HG02938 (cell line): ENCODE results near the gene FSHR.

Experiments used
- ATAC-seq: cut with Tn5 transposase; IDR thresholded peaks from one replicate; pipeline ENCODE4 v1.9.1; 2021; ENCODE audit warnings: mild to moderate bottlenecking, moderate library complexity; ENCODE audit not compliant: unreplicated experiment

FSHR gene

GRCh38 chr2:49111456-49111855 lies 42.9 kb downstream of the FSHR start:
- ATAC-seq = no peak

DNA sequence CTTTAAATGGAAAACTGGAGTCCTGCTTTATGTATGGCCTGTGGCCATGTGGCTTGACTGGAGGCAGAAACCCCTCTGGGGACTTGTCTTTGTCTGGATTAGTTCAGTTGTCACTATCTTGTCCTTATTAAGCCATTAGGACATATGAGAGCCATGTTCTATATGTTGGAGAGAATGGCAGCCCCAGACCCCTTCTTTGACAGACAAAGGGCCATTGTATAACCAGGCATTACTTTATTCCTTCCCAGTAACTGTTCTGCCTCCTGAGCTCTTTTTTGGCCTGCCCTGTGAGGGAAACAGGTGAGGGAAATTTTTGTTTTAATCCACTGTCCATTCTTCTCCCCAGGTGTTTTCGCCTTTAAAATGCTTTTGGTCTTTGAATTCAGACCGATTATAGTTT lies 43.3 kb downstream of the FSHR start:
- no peak for ATAC-seq

DNA sequence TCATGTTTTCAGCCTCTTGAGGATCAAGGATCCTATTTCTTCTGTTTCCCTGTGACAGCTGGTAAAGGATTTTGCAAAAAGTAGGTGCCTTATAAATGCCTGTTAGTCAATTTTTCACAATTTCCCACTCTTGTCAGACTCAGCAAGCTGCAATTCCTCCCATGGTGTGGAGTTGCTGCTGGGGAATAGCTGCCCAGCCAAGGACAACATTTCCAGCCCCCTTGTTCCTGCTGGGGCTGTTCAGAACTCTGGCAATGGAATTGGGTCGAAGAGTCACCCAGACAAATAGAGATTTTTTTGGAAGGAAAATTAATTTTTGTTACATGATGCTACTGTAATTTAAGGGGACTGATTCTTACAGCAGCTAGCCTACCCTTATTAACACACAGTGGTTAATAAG lies 43.7 kb downstream of the FSHR start:
- ATAC-seq = no peak

DNA sequence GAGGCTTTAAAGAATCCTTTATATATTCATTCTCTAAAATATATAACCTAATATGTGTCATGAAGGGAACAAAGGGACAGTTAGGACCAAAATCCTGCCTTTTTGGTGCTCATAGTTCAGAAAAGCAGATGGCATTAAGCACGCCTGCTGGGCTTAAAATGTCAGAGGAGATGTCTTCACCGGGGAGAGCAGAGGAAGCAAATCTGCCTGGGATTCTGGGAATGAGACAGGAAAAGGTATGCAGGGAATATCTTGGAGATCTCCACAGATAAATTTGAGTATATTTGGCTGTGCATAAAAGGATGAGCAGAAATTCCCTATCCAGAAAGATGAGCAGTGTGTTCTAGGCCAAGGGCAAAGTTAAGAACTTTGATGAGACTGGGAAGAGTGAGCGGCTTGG lies 45.5 kb downstream of the FSHR start:
- no peak for ATAC-seq

- no peak for ATAC-seq
Measured at GRCh38 chr2:49108436-49108835, 45.9 kb downstream of the FSHR start.

- ATAC-seq = no peak
Measured at GRCh38 chr2:49105506-49105905, 48.8 kb downstream of the FSHR start.

GRCh38 chr2:49102146-49102545 lies 52.2 kb downstream of the FSHR start:
- no peak for ATAC-seq

- no peak for ATAC-seq
Measured at GRCh38 chr2:49080681-49081080, 73.6 kb downstream of the FSHR start.

- ATAC-seq = no peak
Measured at GRCh38 chr2:49070716-49071115, 83.6 kb downstream of the FSHR start.

- ATAC-seq = no peak
Measured at GRCh38 chr2:49069829-49070228, 84.5 kb downstream of the FSHR start.

DNA sequence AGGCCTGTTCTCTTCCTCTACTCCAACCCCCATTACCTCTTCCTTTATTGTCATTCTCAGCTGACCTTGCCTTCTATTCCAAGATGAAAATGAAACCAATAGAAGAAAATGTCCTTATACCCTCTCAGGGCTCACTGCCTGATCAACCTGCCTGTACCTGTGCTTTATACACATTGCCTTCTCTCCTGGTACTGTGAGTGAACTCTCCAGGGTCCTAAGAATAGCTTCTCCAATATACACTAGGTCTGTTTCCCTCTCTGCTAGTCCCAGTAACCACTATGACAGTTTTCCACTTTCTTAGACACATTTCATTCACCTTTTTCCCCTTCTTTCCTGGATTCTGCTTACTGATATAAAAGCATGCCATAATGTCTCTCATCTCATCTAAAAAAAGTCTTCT lies 85.7 kb downstream of the FSHR start:
- no peak for ATAC-seq

DNA sequence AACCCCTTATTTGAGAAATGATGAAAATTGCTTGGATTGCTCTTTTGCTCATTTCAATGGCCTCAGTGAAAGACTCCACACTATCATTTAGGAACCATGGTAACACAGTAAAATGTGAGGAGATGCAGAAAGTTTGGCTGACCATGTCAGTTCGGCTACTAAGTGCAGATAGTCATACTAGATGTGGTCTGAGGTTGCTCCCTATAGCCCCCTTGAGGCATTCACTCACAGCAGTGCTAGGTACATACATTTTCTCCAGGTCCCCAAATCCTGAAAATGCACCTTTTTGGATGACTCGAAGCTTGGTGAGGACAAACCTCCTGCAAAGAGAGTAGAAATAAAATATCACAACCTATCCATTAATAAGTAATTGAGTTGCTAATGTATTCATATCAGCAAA lies 86.3 kb downstream of the FSHR start:
- ATAC-seq = no peak

GRCh38 chr2:49053156-49053555 lies 101.2 kb downstream of the FSHR start:
- no peak for ATAC-seq

DNA sequence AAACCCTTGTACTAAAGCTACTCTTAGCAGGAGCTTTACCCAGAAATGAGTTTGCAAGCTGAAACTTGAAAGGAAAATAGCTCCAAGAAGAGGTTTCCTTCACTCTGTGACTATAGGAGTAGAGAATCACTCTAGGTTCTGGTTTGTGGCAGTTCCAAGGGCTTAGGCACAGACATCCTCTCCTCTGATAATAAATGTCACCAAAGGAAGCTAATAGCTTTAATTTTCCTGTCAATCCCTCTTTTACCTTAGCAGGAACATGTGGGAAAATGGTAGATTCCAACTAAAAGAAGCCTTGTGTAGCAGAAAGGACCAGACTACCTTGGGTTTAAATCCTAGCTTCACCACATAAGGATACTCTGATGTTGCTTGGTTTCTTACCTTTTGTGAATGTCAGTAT lies 104.0 kb downstream of the FSHR start:
- ATAC-seq = no peak

DNA sequence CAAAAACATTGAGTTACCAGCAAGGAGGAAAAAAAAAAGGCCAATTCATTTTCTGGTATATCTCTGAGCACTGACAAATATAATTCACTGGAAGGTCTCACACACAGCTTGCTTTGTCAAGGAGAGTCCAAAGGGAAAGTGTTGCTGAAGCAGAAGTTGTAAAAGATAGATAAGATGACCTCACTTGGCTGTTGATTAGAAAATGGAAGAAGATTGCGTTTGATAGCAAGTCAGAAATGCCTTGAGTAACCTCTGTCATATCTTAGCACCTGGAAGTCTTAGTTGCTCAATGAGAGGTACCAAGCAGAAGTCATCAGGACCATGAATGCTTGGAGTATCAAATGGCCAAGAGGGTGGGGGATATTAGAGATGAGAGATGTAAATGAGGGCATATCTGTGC lies 105.2 kb downstream of the FSHR start:
- no peak for ATAC-seq

GRCh38 chr2:49045083-49045482 lies 109.2 kb downstream of the FSHR start:
- no peak for ATAC-seq

- ATAC-seq = no peak
Measured at GRCh38 chr2:49044350-49045079, 109.8 kb downstream of the FSHR start.

- ATAC-seq = no peak
Measured at GRCh38 chr2:49043405-49043982, 110.8 kb downstream of the FSHR start.

- ATAC-seq = no peak
Measured at GRCh38 chr2:49042488-49042887, 111.8 kb downstream of the FSHR start.

DNA sequence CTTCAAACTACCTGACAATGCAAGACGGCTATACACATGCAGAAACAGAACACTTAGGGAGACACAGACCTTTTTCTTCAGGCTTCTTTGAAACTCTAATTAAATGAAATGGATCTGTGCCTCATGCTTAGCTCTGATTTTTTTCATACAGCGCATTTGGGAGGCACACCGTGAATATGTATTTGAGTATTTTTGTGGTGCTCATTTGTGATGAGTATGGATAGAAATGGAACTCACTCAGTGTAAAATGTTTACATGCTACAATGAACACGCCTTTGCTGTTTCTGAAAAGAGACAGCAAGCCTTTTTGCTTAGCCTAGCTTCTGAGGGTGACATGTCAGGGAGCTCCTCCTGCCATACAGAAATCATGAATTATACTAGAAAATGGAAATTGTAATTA lies 113.3 kb downstream of the FSHR start:
- ATAC-seq = no peak

GRCh38 chr2:49037197-49037596 lies 117.1 kb downstream of the FSHR start:
- ATAC-seq = no peak

GRCh38 chr2:49035481-49035880 lies 118.8 kb downstream of the FSHR start:
- no peak for ATAC-seq
